Bronchial epithelial cell (primary cell): ENCODE results near the gene WDR1. TPM values are rescaled to one million over a fixed set of nuclear protein-coding genes. Genes with fewer than 3 reads are reported as not detected.
A peak's percentile ranks its signal among the peaks of the same experiment; 100 is the strongest.
"Not testable (repeated sequence)": the region's sequence is repeated elsewhere in the genome, so short reads cannot be mapped to it uniquely, and the experiment has no call there.

Experiments used
- DNase-seq: peaks from one replicate; pipeline ENCODE4 v3.0.0-alpha.2; 2010; ENCODE audit warnings: low read depth
- FAIRE-seq: peaks from 2 replicates; lab custom pipeline; 2011; peaks lifted over from hg19 to GRCh38; lab: Jason Lieb, UNC
- H3K27me3 ChIP-seq: 2 replicates; pipeline ENCODE4 v1.5.1; 2011; ENCODE audit warnings: low read length; ENCODE audit not compliant: control insufficient read depth, insufficient read depth
- H3K36me3 ChIP-seq: 2 replicates; pipeline ENCODE4 v1.5.1; 2011; ENCODE audit warnings: low read length; ENCODE audit not compliant: control insufficient read depth, insufficient read depth
- H3K4me3 ChIP-seq: 2 replicates; pipeline ENCODE4 v1.5.1; 2011; ENCODE audit warnings: mild to moderate bottlenecking, low read depth, low read length, control low read depth
- total RNA-seq: library from RNA; depleted of rRNA; stranded (reverse); fragments of >200 nt; gene quantifications from 2 replicates; pipeline ENCODE4 v1.2.1, GENCODE V29; 2014
- TF ChIP-seq, protein P1 (sequence below): IDR thresholded peaks from 2 replicates; pipeline ENCODE4 v1.5.1; 2011; ENCODE audit warnings: mild to moderate bottlenecking, moderate library complexity, low read length, control low read depth, inconsistent platforms; ENCODE audit not compliant: insufficient read depth, severe bottlenecking

Gene WDR1
- total RNA-seq, 1 donor from 2014 or later = 290 TPM

DNA sequence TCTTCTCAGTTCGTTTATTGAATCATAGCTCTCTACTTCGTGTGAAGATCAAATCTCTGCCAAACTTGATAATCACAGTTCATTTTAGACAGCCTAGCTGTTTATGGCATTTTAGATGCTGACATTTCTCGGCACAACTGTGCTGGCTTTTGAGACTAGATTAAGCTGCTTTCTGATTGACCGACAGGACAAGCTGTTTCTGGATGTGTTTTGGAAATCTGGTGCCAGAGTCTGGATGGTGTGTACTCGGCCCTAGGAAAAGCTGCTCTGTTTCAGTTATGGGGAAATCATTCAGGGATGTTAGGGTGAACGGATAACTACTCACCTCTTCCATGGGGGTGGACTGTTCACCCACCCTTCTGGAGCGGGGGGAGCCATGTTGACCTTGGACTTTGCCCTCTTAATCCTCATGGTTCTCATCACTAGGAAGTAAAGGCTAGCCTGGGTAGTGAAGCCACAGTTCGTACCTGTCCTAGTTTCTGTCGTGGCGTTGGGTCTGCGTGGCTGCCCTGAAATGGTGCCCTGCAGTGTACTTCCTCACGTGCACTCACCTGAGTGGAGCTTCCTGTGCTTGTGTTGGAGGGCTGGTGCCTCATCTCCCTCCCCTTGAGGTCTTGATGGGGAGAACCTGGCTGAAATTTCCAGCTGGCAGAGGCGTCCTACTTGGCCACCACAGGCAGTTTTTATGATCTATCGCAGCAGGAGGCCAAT lies 13.7 kb upstream of the WDR1 start:
- FAIRE-seq = no peak
- DNase-seq = no peak

DNA sequence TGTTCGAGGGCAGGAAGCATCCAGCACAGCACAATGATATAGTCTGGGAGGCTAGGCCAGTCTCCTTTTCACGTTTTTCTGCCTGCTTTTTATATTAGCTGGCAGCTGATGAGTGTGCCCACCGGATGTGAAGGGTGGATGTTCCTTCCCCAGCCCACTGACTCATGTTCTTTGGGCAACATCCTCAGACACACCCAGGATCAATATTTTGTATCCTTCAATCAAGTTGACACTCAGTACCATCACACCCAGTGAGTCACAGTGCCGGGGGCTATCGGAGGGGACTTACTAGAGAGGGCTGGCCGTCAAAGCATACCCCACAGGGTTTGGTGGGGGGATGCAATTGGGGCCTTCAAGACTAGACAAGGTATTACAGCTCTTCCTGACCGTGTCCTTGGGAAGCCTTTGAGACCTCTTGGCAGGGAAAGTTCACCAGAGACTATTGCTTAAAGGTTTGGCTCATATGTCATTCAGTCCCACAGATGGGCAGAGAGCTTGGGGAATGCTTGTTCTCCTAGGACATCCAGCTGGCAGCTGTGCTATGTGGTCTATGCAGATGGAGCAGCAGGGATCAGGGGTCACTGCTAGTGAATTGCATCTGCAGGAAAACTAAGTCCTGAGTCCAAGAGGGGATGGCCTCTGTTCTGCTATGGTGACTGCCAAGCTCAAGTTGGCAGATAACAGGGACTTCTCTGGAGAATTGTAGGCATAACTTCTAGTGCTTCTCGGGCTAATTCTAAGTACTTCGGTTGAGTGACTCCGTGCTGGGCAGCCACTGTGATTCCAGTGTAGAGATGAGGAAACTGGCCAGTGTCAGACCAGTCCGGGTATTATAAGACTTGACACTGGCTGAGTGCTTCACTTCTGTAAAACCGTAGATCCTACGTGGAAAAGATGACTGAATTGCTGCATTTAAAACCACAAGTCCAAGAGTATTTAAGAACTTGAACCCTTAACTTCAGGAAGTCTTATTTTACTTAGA lies 12.9 kb upstream of the WDR1 start:
- DNase-seq = no peak
- Histone ChIP-seq H3K27me3 (no peaks in the 10 kb centered on the region), H3K4me3 (no peak overlapping the region), H3K36me3 (no peaks in the 10 kb centered on the region)
- TF ChIP-seq, protein P1, sequence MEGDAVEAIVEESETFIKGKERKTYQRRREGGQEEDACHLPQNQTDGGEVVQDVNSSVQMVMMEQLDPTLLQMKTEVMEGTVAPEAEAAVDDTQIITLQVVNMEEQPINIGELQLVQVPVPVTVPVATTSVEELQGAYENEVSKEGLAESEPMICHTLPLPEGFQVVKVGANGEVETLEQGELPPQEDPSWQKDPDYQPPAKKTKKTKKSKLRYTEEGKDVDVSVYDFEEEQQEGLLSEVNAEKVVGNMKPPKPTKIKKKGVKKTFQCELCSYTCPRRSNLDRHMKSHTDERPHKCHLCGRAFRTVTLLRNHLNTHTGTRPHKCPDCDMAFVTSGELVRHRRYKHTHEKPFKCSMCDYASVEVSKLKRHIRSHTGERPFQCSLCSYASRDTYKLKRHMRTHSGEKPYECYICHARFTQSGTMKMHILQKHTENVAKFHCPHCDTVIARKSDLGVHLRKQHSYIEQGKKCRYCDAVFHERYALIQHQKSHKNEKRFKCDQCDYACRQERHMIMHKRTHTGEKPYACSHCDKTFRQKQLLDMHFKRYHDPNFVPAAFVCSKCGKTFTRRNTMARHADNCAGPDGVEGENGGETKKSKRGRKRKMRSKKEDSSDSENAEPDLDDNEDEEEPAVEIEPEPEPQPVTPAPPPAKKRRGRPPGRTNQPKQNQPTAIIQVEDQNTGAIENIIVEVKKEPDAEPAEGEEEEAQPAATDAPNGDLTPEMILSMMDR = no peak
- FAIRE-seq = peak; percentile 80

More for the DNA sequence above, 13.7 kb upstream of the WDR1 start:
- TF ChIP-seq, protein P1 = no peak
- no peak overlapping the region for H3K4me3 ChIP-seq
- no peaks in the 10 kb centered on the region for H3K36me3 ChIP-seq
- no peaks in the 10 kb centered on the region for H3K27me3 ChIP-seq

DNA sequence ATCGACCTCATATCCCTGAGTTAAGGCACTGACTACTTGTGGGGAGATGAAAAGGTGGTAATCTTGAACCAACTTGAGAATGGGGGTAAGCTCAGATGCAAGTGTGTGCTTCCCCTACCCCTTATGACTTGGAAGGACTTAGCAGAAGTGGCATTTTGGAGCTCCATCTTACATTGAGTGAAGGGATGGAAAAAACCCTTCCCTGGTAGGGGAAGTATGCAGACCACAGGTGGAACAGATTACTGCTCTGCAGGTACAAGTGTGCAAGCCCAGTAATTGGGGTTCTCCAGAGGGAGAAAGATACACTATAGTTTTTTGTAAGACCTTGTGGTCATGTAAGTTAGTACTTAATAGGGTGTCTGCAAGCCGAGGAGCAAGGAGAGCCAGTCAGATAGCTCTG lies 12.2 kb upstream of the WDR1 start:
- FAIRE-seq (peak; percentile 28), DNase-seq (no peak)
- no peaks in the 10 kb centered on the region for H3K27me3 ChIP-seq
- no peaks in the 10 kb centered on the region for H3K36me3 ChIP-seq
- H3K4me3 ChIP-seq = no peak overlapping the region
- TF ChIP-seq, protein P1 = no peak

DNA sequence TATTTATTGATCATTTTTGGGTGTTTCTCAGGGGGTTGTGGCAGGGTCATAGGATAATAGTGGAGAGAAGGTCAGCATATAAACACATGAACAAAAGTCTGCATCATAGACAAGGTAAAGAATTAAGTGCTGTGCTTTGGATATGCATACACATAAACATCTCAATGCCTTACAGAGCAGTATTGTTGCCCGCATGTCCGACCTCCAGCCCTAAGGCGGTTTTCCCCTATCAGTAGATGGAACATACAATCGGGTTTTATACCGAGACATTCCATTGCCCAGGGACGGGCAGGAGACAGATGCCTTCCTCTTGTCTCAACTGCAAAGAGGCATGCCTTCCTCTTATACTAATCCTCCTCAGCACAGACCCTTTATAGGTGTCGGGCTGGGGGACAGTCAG lies 10.9 kb upstream of the WDR1 start:
- not testable (repeated sequence) for H3K4me3 ChIP-seq, H3K36me3 ChIP-seq, DNase-seq, H3K27me3 ChIP-seq, FAIRE-seq

DNA sequence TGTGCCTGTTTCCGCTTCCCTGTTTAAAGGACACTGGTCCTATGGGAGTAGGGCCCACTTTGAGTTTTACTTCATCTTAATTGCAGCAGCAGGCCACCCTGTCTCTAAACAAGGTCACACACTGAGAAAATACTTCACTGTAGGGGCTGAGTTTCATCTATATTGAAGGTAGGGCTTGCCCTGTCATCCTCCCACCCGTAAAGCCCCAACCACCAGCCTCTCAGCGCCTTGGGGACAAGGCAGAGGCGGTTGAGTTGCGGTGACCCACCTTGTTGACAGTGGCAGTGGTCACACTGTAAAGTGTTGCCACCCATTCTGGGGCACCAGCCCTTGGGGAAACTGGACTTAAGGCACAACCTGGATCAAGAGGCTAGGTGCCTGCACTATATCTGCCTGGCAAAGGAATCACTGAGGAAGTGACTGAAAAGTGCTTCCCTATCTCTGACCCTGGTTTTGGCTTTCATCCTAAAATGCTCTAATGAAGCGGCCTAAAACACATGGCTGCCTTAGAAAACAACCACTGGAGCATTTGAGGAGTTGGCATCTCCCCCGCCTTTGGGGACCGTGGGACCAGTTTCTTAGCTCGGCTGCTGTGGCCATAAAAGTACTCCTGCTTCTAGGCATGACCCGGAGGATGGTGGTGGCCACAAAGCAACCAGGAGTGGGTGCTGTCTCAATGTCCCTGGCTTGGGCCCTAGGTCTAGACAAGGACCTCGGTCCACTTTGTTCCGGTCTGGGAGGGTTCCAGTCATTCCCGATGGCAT lies 7.8 kb upstream of the WDR1 start:
- Histone ChIP-seq H3K36me3 (no peaks in the 10 kb centered on the region), H3K4me3 (no peak overlapping the region), H3K27me3 (no peaks in the 10 kb centered on the region)
- DNase-seq (no peak), FAIRE-seq (no peak)
- TF ChIP-seq, protein P1 = no peak
